Stimulated activated CD8-positive, alpha-beta memory T cell treated with anti-CD3 and anti-CD28 coated beads, Interleukin-15, amount 100 ng/mL, for 4 hours (primary cell): ENCODE measurements around the gene DERA.
"Not testable (repeated sequence)": the region's sequence is repeated elsewhere in the genome, so short reads cannot be mapped to it uniquely, and the experiment has no call there.

Experiments used
- DNase-seq, 2 donors: peaks; one replicate each; pipeline ENCODE4 v3.0.0-alpha.2; 2020; ENCODE audit warnings: low read depth in 2 of 2

DERA gene

GRCh38 chr12:15910864-15911721 is at the start of gene DERA:
Gene DERA (plus strand): TSS chr12:15911332. CDS start chr12:15911384, 52 bp downstream.
- peak; percentile 3 to 32 for DNase-seq

- no peak for DNase-seq
These were observed 49.7 kb upstream of the DERA start for GRCh38 chr12:15861404-15861803.

GRCh38 chr12:15862840-15863239 is 48.3 kb upstream of the DERA start:
- no peak for DNase-seq

GRCh38 chr12:15863372-15863771 is 47.8 kb upstream of the DERA start:
- no peak for DNase-seq

GRCh38 chr12:15863984-15864383 is 47.1 kb upstream of the DERA start:
- DNase-seq, result no peak

GRCh38 chr12:15868186-15868585 is 42.9 kb upstream of the DERA start:
- DNase-seq, result no peak

GRCh38 chr12:15873556-15873955 is 37.6 kb upstream of the DERA start:
- no peak for DNase-seq

- DNase-seq, result not testable (repeated sequence)
These were observed 36.5 kb upstream of the DERA start for GRCh38 chr12:15874556-15875145.

GRCh38 chr12:15875863-15876262 is 35.3 kb upstream of the DERA start:
- no peak for DNase-seq

- DNase-seq, result no peak
These were observed 31.7 kb upstream of the DERA start for GRCh38 chr12:15879413-15879812.

- no peak for DNase-seq
These were observed 30.4 kb upstream of the DERA start for GRCh38 chr12:15880721-15881120.

GRCh38 chr12:15882118-15882971 is 28.8 kb upstream of the DERA start, which contains the start of gene STRAP:
Gene STRAP (plus strand): TSS chr12:15882387. CDS start chr12:15882708, 321 bp downstream.
- DNase-seq, result peak; percentile 90 to 91

- DNase-seq, result no peak
These were observed 27.6 kb upstream of the DERA start for GRCh38 chr12:15883536-15883935.

- DNase-seq, result no peak
These were observed 24.6 kb upstream of the DERA start for GRCh38 chr12:15886372-15887042.

GRCh38 chr12:15887043-15887817 is 23.9 kb upstream of the DERA start:
- no peak for DNase-seq

GRCh38 chr12:15892645-15893259 is 18.4 kb upstream of the DERA start:
- DNase-seq, result no peak

- DNase-seq, result no peak
These were observed 17.9 kb upstream of the DERA start for GRCh38 chr12:15893260-15893659.

GRCh38 chr12:15896867-15897266 is 14.3 kb upstream of the DERA start:
- DNase-seq, result no peak

GRCh38 chr12:15897433-15897832 is 13.7 kb upstream of the DERA start:
- DNase-seq, result no peak

GRCh38 chr12:15899282-15899870 is 11.8 kb upstream of the DERA start:
- no peak for DNase-seq
